RWPE2 (cell line): Measurements from ENCODE around the gene AXL.

Source experiments
- ATAC-seq: fragments of 200-7000 bp; cut with Tn5 transposase; 3 replicates; pipeline ENCODE4 v1.9.1; 2021; ENCODE audit warnings: low read depth
- DNase-seq: peaks from one replicate; pipeline ENCODE4 v3.0.0-alpha.2; 2020; ENCODE audit warnings: low spot score
- H3K27ac ChIP-seq: fragments of 450-650 bp; 2 replicates; pipeline ENCODE4 v1.5.1; 2017; ENCODE audit warnings: mild to moderate bottlenecking; ENCODE audit not compliant: poor library complexity, severe bottlenecking
- H3K27me3 ChIP-seq: fragments of 250-450 bp; sonication (Bioruptor Pico); 2 replicates; pipeline ENCODE4 v1.5.1; 2021; ENCODE audit warnings: mild to moderate bottlenecking, moderate library complexity; ENCODE audit not compliant: insufficient read depth, poor library complexity, severe bottlenecking
- H3K36me3 ChIP-seq: fragments of 250-450 bp; sonication (Bioruptor Pico); 2 replicates; pipeline ENCODE4 v1.5.1; 2020; ENCODE audit warnings: low read depth, mild to moderate bottlenecking, moderate library complexity
- H3K4me1 ChIP-seq: fragments of 250-450 bp; sonication (Bioruptor Pico); 2 replicates; pipeline ENCODE4 v1.5.1; 2021; ENCODE audit warnings: mild to moderate bottlenecking, moderate library complexity; ENCODE audit not compliant: insufficient read depth, poor library complexity, severe bottlenecking
- H3K4me3 ChIP-seq: fragments of 250-450 bp; sonication (Bioruptor Pico); 2 replicates; pipeline ENCODE4 v1.5.1; 2021; ENCODE audit warnings: mild to moderate bottlenecking, moderate library complexity; ENCODE audit not compliant: severe bottlenecking
- H3K9me3 ChIP-seq: fragments of 250-450 bp; sonication (Bioruptor Pico); 2 replicates; pipeline ENCODE4 v1.5.1; 2021; ENCODE audit warnings: mild to moderate bottlenecking, moderate library complexity; ENCODE audit not compliant: severe bottlenecking
- CTCF ChIP-seq: fragments of 450-650 bp; IDR thresholded peaks from one replicate; pipeline ENCODE4 v1.5.1; 2017; ENCODE audit warnings: mild to moderate bottlenecking, moderate library complexity; ENCODE audit not compliant: poor library complexity, severe bottlenecking

Gene AXL

DNA sequence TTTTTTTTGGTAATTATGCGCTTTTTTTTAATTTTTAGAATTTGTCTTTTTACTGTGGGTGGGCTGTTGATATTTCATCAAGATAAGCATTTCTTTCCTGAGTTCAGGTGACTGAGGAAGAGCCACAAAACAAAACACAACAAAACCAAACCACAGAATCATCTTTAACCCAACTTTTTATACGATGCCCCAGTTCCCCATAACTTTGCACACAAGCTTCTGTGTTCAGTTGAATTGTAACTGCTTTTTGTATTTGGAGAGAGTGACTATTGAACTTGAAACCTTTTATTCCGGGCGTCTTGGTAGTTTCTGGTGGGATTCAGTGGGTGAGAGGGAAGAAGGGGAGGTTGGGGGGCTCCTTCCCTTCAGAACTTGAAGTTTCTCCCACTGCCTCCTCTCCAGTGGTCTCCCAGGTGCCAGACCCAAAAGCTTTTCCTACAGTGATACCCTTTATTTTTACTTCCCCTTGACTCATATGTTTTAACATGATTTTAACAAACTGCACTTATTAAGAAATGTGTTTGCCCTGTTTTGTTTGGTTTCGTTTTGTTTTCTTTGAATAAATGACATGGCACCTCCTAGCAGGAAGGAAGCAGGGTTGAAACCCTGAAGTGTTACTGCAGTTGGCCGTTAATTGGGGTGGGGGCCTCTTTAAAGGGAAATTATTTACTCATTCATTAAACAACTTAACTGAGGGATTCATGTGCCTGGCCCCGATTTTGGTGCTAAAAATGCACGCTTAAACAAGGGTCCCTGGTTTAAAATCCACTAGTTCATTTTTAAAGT lies 88.3 kb downstream of the AXL start:
- H3K27ac ChIP-seq = peak overlapping the region; percentile 79
- H3K4me3 ChIP-seq = no peak overlapping the region
- peaks cover 52% of the 10 kb centered on the region for H3K36me3 ChIP-seq
- TF ChIP-seq CTCF = no peak
- DNase-seq (no peak), ATAC-seq (no peak)
- H3K4me1 ChIP-seq = peaks cover 10% of the 10 kb centered on the region
- H3K27me3 ChIP-seq = no peaks in the 10 kb centered on the region
- H3K9me3 ChIP-seq = no peaks in the 10 kb centered on the region

DNA sequence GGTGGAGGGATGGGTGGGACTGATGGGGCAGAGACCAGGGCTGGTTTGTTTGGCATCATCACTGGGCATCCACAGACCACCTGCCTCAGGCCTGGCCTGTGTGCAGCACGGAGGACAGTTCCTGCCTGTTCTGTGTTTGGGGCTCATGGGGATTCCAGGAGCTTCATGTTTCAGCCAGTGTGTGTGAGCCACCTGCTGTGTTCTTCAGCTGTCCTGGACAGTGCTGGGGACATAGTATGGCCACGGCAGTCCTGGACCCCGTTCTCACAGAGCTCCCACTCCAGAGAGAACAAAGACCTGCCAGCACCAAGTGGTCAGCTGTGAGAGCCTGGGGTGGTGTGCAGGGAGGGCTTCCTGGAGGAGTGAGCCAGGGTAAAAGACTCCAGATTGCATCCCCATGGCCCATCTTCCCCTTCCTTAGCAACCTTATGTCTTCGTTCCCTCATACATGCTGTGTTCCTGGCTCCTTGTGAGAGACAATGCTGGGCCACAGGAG lies 89.0 kb downstream of the AXL start:
- ATAC-seq = no peak
- peaks cover 52% of the 10 kb centered on the region for H3K36me3 ChIP-seq
- no peaks in the 10 kb centered on the region for H3K27me3 ChIP-seq
- peaks cover 10% of the 10 kb centered on the region for H3K4me1 ChIP-seq
- H3K27ac ChIP-seq = peak overlapping the region; percentile 79
- DNase-seq = no peak
- H3K4me3 ChIP-seq = no peak overlapping the region
- no peaks in the 10 kb centered on the region for H3K9me3 ChIP-seq
- TF ChIP-seq CTCF = no peak

GRCh38 chr19:41308450-41309179 lies 89.6 kb downstream of the AXL start:
- H3K27me3 ChIP-seq = no peaks in the 10 kb centered on the region
- ATAC-seq (peak; percentile 39), DNase-seq (no peak)
- no peaks in the 10 kb centered on the region for H3K9me3 ChIP-seq
- H3K27ac ChIP-seq = peak overlapping the region; percentile 79
- H3K4me1 ChIP-seq = peaks cover 10% of the 10 kb centered on the region
- H3K36me3 ChIP-seq = peaks cover 52% of the 10 kb centered on the region
- TF ChIP-seq CTCF = peak; percentile 98
- no peak overlapping the region for H3K4me3 ChIP-seq

DNA sequence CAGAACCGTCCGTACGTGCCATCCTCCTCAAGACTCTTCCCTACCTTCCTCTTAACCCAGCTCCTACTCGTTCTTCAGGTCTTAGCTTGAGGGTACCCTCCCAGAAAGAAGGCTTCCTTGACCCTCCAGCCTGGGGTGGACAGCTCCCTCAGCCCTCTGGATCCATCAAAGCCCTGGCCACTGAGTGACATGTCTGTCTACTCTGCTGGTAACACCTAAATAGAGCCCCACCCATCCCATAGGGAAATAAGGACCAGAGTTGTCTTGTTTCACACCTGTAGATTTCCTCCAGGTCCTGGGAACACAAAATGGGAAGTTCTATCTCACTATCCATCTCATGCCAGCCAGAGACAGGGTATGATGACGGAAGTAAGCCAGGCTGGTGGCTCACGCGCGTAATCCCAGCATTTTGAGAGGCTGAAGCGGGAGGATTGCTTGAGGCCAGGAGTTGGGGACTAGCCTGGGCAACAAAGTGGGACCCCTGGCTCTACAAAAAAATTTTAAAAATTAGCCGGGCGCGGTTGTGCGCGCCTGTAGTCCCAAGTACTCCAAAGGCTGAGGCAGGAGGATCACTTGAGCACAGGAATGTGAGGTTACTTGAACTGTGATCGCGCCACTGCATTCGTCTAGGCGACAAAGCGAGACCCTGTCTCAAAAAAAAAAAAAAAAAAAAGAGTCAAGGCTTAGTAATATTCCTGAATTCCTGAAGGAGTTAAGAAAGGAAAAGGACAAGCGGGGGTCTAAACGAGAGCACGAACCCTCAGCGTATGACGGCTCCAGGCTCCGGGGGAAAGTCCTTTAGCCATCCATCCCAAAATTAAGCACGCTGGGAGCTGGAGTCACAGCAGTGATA lies 90.4 kb downstream of the AXL start:
- Histone ChIP-seq H3K4me1 (peaks cover 10% of the 10 kb centered on the region), H3K27ac (peak overlapping the region; percentile 79), H3K4me3 (peak overlapping the region; percentile 98), H3K36me3 (peaks cover 52% of the 10 kb centered on the region), H3K27me3 (no peaks in the 10 kb centered on the region), H3K9me3 (no peaks in the 10 kb centered on the region)
- DNase-seq (no peak), ATAC-seq (peak; percentile 3; the same call in 2 of the 3 replicates)
- TF ChIP-seq CTCF = no peak
